ENCODE measurements around the gene HSF4.

The HSF4 gene

GRCh38 chr16:67146523-67147357, 17.8 kb upstream of the HSF4 start:
- TF ChIP-seq POLR2A (IDR thresholded peaks at IDR 0.05; ENCODE audit: low read depth, low read length) = no peak
- FAIRE-seq (no peak), DNase-seq (ENCODE audit: insufficient read length, low spot score) (no peak)

DNA sequence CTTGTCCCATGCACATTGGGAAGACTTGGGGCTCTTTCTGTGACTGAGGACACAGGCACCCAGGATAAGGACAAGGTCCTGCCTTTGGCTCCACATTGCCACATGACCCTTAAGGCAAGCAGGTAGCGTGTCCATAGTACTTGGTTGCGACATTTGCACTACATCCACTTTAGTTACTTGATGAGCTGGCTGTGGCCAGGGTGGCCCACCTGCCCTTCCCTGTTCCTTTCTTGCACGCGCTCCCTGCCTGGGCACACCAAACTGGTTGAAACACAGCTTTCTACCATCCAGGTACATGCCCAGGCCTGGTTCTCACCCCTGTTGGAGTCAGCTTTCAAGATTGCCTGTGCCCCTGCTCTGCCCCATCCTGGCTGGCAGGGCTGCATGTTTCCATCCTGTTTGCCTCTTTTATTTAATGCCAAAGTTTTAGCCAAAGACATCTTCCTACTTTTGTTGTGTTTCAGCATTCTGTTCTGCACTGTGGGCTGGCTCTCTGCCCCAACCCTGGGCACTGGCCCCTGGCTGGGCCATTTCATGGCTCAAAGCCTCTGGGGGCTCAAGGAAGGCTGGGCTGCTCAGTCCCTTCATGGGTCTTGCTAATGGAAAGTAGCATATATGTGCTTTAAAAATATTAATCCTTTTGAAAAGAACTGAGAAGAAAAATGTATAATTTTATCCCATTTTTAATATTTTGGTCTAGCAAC, 17.0 kb upstream of the HSF4 start:
- TF ChIP-seq POLR2A (IDR thresholded peaks at IDR 0.05; ENCODE audit: low read depth, low read length) = no peak
- FAIRE-seq (no peak), DNase-seq (ENCODE audit: insufficient read length, low spot score) (no peak)

DNA sequence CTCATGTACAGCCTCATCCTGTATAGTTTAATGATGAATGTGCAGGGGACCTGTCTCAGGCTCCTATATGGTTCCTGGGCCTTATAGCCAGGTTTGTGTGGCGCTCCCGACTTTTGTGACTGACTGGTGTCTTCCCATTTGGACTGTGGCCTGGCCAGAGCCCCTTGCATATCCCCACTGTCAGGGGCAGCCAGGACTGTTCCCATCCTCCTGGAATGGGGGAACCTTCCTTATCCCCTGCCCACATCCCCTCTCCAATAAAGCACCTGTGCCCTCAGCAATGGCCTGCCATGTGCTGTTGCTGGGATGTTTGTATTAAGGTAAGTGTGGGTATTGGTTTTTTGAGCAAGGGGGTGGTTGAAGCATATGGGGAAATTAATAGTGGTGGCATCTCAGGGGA, 16.3 kb upstream of the HSF4 start:
- FAIRE-seq (no peak), DNase-seq (ENCODE audit: insufficient read length, low spot score) (no peak)
- TF ChIP-seq POLR2A (IDR thresholded peaks at IDR 0.05; ENCODE audit: low read depth, low read length) = no peak

DNA sequence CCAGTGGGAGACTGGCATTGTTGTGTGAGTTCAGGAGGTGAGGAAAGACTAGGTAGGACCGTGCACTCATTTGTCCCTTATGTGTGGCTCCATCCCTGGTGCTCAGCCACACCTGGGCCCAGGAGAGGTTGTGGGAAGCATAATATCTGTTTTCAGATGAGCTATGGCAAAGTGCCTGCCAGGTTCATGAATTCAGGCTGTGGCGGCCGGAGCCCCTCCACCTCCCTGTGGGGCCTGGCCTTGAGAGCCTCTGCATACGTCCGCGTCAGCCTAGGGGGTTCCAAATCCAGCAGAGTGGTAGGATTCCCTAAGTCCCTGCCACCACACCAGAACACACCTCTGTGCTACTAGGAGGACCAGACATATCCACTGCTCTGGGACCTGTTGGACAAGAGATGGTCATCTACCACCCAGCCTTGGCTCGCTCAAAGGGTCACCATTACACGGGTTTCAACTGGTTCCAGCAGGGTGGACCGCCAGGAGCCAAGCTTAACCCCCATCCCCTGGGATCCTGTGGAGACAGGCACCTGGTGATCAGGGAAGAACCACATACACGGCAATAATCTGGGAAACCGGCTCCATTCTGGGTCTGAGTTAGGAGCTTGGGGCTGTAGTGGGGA, 15.8 kb upstream of the HSF4 start:
- FAIRE-seq = no peak
- TF ChIP-seq POLR2A (IDR thresholded peaks at IDR 0.05; ENCODE audit: low read depth, low read length) = no peak
- DNase-seq (ENCODE audit: insufficient read length, low spot score) = no peak

GRCh38 chr16:67149276-67150046, 15.1 kb upstream of the HSF4 start:
- TF ChIP-seq POLR2A (IDR thresholded peaks at IDR 0.05; ENCODE audit: low read depth, low read length) = no peak
- DNase-seq (ENCODE audit: insufficient read length, low spot score) (no peak), FAIRE-seq (no peak)

- FAIRE-seq (no peak), DNase-seq (ENCODE audit: insufficient read length, low spot score) (peak; percentile 71)
- TF ChIP-seq POLR2A (IDR thresholded peaks at IDR 0.05; ENCODE audit: low read depth, low read length) = no peak; the same call in 1 of the 2 replicates
Observed at GRCh38 chr16:67150047-67150832, 14.3 kb upstream of the HSF4 start.

DNA sequence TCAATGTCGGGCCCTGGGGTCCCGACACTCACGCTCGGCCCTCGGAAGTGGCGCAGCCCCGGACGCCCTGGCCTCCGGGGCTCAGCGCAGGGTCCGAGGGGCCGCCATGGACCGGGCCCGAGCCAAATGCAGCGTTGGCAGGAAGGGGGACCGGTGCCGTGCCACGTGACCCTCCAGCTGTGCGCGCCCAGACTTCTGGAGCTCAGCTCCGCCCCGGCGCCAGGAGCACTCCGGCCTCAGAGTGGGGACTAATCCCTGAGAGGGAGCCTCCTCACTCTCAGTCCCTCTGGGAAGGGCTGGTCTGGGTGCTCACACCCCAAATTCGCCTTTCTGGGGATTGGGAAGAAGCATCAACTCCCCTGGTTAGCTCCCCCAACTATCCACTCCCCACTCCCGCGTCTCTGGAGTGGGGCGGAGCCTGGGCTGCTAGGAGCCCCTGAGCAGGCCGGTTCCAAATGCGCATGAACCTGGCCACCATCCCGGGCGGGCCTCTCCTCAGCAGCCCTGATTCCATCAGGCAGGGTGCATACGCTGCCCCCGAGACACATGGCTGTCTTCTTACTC, 13.6 kb upstream of the HSF4 start, which contains the start of gene B3GNT9:
Gene B3GNT9, minus strand, starts transcription at position 166 of the 564 bp plus-strand sequence. CDS start 513 bp downstream, outside the sequence.
- peak; percentile 98 for DNase-seq (ENCODE audit: insufficient read length, low spot score)
- FAIRE-seq = no peak
- peak; percentile 73 for TF ChIP-seq POLR2A (IDR thresholded peaks at IDR 0.05; ENCODE audit: low read depth, low read length)

GRCh38 chr16:67151431-67152097, 13.0 kb upstream of the HSF4 start:
- FAIRE-seq = no peak
- DNase-seq (ENCODE audit: insufficient read length, low spot score) = no peak
- TF ChIP-seq POLR2A (IDR thresholded peaks at IDR 0.05; ENCODE audit: low read depth, low read length) = no peak

- no peak for DNase-seq (ENCODE audit: insufficient read length, low spot score)
- TF ChIP-seq POLR2A (IDR thresholded peaks at IDR 0.05; ENCODE audit: low read depth, low read length) = no peak
- no peak for FAIRE-seq
Observed at GRCh38 chr16:67154578-67155294, 9.8 kb upstream of the HSF4 start.

DNA sequence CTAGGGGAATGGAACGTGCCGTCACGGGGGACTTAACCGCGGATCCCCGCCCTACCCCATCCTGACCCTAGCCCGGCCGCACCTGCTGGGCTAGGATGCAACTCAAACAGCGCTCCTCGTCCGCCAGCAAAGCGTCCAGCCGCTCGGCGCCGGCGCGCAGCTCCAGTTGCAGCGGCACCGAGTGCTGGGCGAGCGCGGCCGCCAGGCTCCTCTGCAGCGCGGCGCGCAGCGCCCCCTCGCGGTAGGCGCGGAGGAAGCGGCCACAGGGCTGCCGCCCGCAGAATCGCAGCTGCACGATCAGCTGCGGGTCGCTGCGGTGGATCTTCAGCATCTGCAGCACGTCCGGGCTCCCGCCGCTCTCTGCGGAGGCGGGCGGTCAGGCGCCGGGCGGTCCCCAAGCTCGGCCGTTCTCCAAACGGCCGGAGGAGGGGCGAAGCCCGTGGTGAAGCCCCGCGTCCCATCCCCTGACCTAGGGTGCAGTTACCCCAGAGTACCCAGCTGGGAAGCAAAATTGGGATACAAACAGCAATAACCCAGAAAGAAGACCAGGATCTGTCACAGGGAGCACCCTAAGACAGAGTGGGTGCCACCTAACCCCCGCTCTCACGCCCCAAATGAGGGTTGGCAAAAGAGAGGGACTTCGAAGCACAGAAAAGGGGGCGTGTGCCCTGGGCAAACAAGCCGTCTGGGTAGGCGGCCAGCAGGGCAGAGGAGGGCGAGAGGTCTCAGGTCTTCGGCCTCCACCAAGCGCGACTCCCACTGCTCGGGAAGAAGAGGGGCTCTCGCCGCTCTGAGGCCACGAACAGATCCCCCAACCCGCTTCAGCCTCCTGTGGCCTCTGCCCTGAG, 9.0 kb upstream of the HSF4 start:
- no peak for TF ChIP-seq POLR2A (IDR thresholded peaks at IDR 0.05; ENCODE audit: low read depth, low read length)
- DNase-seq (ENCODE audit: insufficient read length, low spot score) = peak; percentile 87
- FAIRE-seq = no peak

Measured in H54 (cell line).